Activated T-cell treated with anti-CD3 and anti-CD28 coated beads, Interleukin-2, amount 50 U/mL, for 48 hours (primary cell): ENCODE results near the gene SMARCA4.

Source experiments
- DNase-seq, 2 experiments: peaks; one replicate each; pipeline ENCODE4 v3.0.0-alpha.2; 2020

Gene SMARCA4

DNA sequence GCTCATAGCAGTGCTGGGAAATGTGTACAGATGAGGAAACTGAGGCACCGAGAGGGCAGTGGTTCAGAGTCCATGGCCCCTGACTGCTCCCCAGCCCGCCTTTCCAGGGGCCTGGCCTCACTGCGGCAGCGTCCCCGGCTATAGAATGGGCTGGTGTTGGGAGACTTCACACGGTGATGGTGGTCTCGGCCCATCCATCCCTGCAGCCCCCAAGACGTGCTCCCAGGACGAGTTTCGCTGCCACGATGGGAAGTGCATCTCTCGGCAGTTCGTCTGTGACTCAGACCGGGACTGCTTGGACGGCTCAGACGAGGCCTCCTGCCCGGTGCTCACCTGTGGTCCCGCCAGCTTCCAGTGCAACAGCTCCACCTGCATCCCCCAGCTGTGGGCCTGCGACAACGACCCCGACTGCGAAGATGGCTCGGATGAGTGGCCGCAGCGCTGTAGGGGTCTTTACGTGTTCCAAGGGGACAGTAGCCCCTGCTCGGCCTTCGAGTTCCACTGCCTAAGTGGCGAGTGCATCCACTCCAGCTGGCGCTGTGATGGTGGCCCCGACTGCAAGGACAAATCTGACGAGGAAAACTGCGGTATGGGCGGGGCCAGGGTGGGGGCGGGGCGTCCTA, 144.3 kb downstream of the SMARCA4 start:
- no peak for DNase-seq

DNA sequence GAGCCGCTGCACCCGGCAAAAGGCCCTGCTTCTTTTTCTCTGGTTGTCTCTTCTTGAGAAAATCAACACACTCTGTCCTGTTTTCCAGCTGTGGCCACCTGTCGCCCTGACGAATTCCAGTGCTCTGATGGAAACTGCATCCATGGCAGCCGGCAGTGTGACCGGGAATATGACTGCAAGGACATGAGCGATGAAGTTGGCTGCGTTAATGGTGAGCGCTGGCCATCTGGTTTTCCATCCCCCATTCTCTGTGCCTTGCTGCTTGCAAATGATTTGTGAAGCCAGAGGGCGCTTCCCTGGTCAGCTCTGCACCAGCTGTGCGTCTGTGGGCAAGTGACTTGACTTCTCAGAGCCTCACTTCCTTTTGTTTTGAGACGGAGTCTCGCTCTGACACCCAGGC, 145.6 kb downstream of the SMARCA4 start:
- no peak for DNase-seq

DNA sequence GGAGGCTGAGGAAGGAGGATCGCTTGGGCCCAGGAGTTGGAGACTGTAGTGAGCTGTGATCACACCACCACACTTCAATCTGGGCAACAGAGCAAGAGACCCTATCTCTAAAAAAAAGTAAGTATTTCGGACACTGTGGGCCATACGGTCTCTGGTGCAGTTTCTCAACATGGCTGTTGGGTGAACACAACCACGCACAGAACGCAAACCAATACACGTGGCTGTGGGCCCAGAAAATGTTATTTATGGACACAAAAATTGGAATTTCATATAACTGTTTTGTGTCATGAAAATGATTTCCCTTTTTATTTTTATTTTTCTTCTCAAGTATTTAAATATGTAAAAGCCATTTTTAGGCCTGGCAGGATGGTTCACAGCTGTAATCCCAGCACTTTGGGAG, 147.9 kb downstream of the SMARCA4 start:
- DNase-seq = no peak

DNA sequence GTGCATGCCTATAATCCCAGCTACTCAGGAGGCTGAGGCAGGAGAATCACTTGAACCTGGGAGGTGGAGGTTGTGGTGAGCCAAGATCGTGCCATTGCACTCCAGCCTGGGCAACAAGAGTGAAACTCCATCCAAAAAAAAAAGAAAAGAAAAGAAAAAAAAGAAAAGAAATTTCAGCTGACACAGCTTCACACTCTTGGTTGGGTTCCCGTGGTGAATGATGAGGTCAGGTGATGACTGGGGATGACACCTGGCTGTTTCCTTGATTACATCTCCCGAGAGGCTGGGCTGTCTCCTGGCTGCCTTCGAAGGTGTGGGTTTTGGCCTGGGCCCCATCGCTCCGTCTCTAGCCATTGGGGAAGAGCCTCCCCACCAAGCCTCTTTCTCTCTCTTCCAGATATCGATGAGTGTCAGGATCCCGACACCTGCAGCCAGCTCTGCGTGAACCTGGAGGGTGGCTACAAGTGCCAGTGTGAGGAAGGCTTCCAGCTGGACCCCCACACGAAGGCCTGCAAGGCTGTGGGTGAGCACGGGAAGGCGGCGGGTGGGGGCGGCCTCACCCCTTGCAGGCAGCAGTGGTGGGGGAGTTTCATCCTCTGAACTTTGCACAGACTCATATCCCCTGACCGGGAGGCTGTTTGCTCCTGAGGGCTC, 150.4 kb downstream of the SMARCA4 start:
- DNase-seq = no peak

DNA sequence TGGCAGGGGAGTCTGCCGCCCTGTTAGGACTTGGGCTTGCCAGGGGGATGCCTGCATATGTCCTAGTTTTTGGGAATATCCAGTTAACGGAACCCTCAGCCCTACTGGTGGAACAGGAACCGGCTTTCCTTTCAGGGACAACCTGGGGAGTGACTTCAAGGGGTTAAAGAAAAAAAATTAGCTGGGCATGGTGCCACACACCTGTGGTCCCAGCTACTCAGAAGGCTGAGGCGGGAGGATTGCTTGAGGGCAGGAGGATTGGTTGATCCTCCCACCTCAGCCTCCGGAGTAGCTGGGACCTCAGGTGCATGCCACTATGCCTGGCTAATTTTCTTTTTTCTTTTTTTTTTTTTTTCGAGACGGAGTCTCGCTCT, 150.9 kb downstream of the SMARCA4 start:
- no peak for DNase-seq
